Activated CD4-positive, alpha-beta T cell treated with anti-CD3 and anti-CD28 coated beads, Interleukin-2, amount 10 ng/mL, durations not matched to agents 7 days and 5 days (primary cell): ENCODE measurements around the gene METTL17. TPM values are rescaled to one million over a fixed set of nuclear protein-coding genes. Genes with fewer than 3 reads are reported as not detected.
A peak's percentile ranks its signal among the peaks of the same experiment; 100 is the strongest.
"Not testable (repeated sequence)": the region's sequence is repeated elsewhere in the genome, so short reads cannot be mapped to it uniquely, and the experiment has no call there.

ENCODE experiments used
- CTCF ChIA-PET: fragments of 350-600 bp; sonication (Branson Sonifier 250); formaldehyde crosslinking; loops from one replicate; lab custom pipeline; 2021; ENCODE audit warnings: antibody characterized with exemption; lab: Charles Lee
- POLR2A ChIA-PET: fragments of 350-600 bp; sonication (Branson Sonifier 250); formaldehyde crosslinking; loops from one replicate; lab custom pipeline; 2021; ENCODE audit warnings: antibody characterized with exemption; lab: Charles Lee
- DNase-seq: peaks from one replicate; pipeline ENCODE4 v3.0.0-alpha.2; 2020
- H3K27ac Mint-ChIP-seq: one replicate; pipeline ENCODE4 v1.8.0; 2021; ENCODE audit warnings: mild to moderate bottlenecking, moderate library complexity, mixed read lengths
- H3K27me3 Mint-ChIP-seq: one replicate; pipeline ENCODE4 v1.8.0; 2021; ENCODE audit warnings: mixed read lengths
- H3K36me3 Mint-ChIP-seq: one replicate; pipeline ENCODE4 v1.8.0; 2021; ENCODE audit warnings: low read depth, mixed read lengths
- H3K4me1 Mint-ChIP-seq: one replicate; pipeline ENCODE4 v1.8.0; 2021; ENCODE audit warnings: mixed read lengths
- H3K4me3 Mint-ChIP-seq: one replicate; pipeline ENCODE4 v1.8.0; 2021; ENCODE audit warnings: mild to moderate bottlenecking, moderate library complexity, mixed read lengths
- H3K9me3 Mint-ChIP-seq: one replicate; pipeline ENCODE4 v1.8.0; 2021; ENCODE audit warnings: mixed read lengths
- total RNA-seq, 2 experiments: library from RNA; stranded (reverse); gene quantifications; one replicate each; pipeline ENCODE4 v1.2.3, GENCODE V29; 2021

The METTL17 gene
- total RNA-seq, 2 experiments from 2014 or later = 97.4 to 99.6 TPM

DNA sequence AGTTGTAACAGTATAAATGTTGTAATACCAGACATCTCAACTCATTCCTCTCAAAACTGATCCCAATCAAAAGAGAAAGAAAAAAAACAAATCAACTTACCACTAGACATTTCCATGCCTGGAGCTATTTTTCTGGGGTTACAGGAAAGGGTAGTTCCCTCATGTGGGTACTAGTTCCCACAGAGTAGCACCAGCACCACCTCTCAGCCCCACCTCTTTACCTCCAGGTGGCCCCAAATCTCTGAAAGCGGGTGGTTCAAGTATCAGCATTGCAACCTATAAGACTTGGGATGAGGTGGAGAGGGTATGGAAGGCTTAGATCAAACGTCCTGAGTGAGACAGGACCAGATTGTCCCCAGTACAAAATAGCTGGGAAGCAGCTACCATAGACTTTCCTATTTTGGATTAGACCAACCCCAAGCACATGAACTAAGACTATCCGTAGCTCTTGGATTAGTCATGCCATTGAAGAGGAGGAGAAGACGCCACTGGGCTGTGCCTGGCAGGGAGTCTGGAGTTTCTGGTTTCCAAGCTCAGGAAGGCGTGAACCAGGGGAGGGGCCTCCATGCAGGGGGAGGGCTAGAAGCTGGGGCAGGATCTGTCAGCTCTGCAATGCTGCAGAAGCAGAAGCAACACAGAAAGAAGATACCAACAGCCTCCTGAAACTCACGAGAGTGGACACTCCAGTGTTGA lies 9.0 kb downstream of the METTL17 start, which contains the start of gene SLC39A2:
TSS of gene SLC39A2 (plus strand) at position 620 of the 693 bp plus-strand sequence. CDS start 154 bp downstream, outside the sequence.
- no peak within 1 kb of the TSS for H3K4me3 Mint-ChIP-seq
- DNase-seq = no peak
- peaks cover 30% of the 10 kb centered on the region for H3K36me3 Mint-ChIP-seq
- H3K9me3 Mint-ChIP-seq = no peaks in the 10 kb centered on the region
- ChIA-PET CTCF (interaction anchor here (0.7 to 3.9 kb wide), 6 partner anchors 16 to 94 kb away, joined by 3 to 18 read pairs (median 8); no protein-coding TSS in a partner anchor), POLR2A (interaction anchor here (0.6 kb wide), 1 partner anchor 176 kb away, joined by 4 read pairs; no protein-coding TSS in a partner anchor)
- H3K27me3 Mint-ChIP-seq = no peaks in the 10 kb centered on the region
- no peak within 1 kb of the TSS for H3K27ac Mint-ChIP-seq
- peaks cover 19% of the 10 kb centered on the region for H3K4me1 Mint-ChIP-seq

- Mint-ChIP-seq H3K27me3 (no peaks in the 10 kb centered on the region), H3K4me1 (peaks cover 16% of the 10 kb centered on the region), H3K27ac (no peak overlapping the region), H3K4me3 (no peak overlapping the region), H3K36me3 (peaks cover 24% of the 10 kb centered on the region), H3K9me3 (no peaks in the 10 kb centered on the region)
- DNase-seq = no peak
- POLR2A ChIA-PET = no interaction called here
- CTCF ChIA-PET = interaction anchor here (3.2 to 3.9 kb wide), 3 partner anchors 15 to 93 kb away, joined by 12 to 18 read pairs (median 14); no protein-coding TSS in a partner anchor
Measured at GRCh38 chr14:20999591-20999990, 9.8 kb downstream of the METTL17 start.

DNA sequence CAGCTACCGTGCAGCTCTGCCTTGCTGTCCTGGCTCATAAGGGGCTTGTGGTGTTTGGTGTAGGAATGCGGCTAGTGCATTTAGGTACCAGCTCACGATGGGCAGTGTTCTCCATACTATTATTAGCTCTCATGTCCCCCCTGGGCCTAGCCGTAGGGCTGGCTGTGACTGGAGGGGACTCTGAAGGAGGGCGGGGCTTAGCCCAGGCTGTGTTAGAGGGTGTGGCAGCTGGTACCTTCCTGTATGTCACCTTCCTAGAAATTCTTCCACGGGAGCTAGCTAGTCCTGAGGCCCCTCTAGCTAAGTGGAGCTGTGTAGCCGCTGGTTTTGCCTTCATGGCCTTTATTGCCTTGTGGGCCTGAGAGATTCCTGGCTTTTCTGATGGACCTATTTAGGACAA lies 11.4 kb downstream of the METTL17 start:
- H3K27ac Mint-ChIP-seq = no peak overlapping the region
- H3K4me1 Mint-ChIP-seq = peaks cover 14% of the 10 kb centered on the region
- no peaks in the 10 kb centered on the region for H3K27me3 Mint-ChIP-seq
- DNase-seq = no peak
- no peaks in the 10 kb centered on the region for H3K9me3 Mint-ChIP-seq
- H3K36me3 Mint-ChIP-seq = peaks cover 9% of the 10 kb centered on the region
- no peak overlapping the region for H3K4me3 Mint-ChIP-seq
- ChIA-PET CTCF (interaction anchor here (0.9 to 1.8 kb wide), 5 partner anchors 9 to 92 kb away, joined by 3 to 5 read pairs (median 3); no protein-coding TSS in a partner anchor), POLR2A (no interaction called here)

- no peak overlapping the region for H3K27ac Mint-ChIP-seq
- no peak overlapping the region for H3K4me3 Mint-ChIP-seq
- ChIA-PET POLR2A (no interaction called here), CTCF (interaction anchor here (1.1 to 1.8 kb wide), 2 partner anchors 11 to 13 kb away, joined by 3 read pairs; no protein-coding TSS in a partner anchor)
- H3K4me1 Mint-ChIP-seq = no peaks in the 10 kb centered on the region
- no peaks in the 10 kb centered on the region for H3K36me3 Mint-ChIP-seq
- DNase-seq = no peak
- H3K27me3 Mint-ChIP-seq = no peaks in the 10 kb centered on the region
- no peaks in the 10 kb centered on the region for H3K9me3 Mint-ChIP-seq
Measured at GRCh38 chr14:21003788-21004346, 14.1 kb downstream of the METTL17 start.

GRCh38 chr14:21009721-21010120 lies 19.9 kb downstream of the METTL17 start:
- DNase-seq, H3K9me3 Mint-ChIP-seq, H3K27ac Mint-ChIP-seq, H3K4me1 Mint-ChIP-seq, H3K36me3 Mint-ChIP-seq, H3K4me3 Mint-ChIP-seq, POLR2A ChIA-PET: not testable (repeated sequence)
- CTCF ChIA-PET = interaction anchor here (1.0 to 1.8 kb wide), 3 partner anchors 12 to 94 kb away, joined by 3 to 4 read pairs (median 3); no protein-coding TSS in a partner anchor
- peaks cover 21% of the 10 kb centered on the region for H3K27me3 Mint-ChIP-seq

DNA sequence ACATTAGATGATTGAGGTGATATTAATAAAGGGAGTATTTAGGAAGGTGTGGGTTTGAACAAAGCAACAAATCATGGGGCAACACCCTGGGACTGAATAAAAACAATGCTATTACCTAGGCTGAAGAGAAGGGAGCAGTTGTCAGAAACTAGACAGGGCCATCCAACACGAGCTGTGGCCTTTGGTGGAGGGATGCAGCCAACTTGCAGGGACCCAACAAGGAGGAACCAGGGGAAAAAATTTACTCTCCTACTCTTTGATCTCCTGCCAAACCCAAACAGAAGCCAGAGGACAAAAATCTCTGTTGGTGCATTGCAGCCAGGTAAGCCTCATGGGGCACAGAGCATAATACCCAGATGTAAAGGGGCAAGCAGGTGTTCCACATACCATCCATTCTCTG lies 21.4 kb downstream of the METTL17 start:
- Mint-ChIP-seq H3K36me3 (no peaks in the 10 kb centered on the region), H3K27ac (no peak overlapping the region), H3K4me3 (no peak overlapping the region), H3K4me1 (no peaks in the 10 kb centered on the region), H3K27me3 (peaks cover 21% of the 10 kb centered on the region), H3K9me3 (no peaks in the 10 kb centered on the region)
- ChIA-PET POLR2A (no interaction called here), CTCF (interaction anchor here (1.1 to 8.5 kb wide), 3 partner anchors 14 to 91 kb away, joined by 3 to 92 read pairs (median 11); partner anchors contain the start of gene TMEM253)
- no peak for DNase-seq

DNA sequence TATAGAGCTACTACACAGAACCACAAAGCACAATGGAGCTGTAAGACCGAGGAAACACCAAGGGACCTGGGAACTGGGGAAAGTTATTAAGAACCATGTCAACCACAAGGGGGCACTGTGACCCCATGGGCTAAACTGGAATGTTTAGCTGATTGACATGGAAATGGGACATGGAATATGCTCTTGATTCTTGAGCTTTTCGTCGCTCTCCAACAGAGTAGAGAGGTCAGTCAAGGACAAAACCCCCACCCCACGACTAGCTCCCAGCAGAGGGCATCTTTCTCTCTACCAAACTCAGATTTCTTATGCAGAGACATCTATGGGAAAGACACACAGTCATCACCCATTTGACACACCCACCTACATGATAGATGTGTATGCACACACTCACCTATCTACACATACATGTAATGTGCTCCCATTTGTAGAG lies 25.0 kb downstream of the METTL17 start:
- Mint-ChIP-seq H3K4me3 (no peak overlapping the region), H3K4me1 (no peaks in the 10 kb centered on the region), H3K27me3 (peaks cover 21% of the 10 kb centered on the region), H3K9me3 (no peaks in the 10 kb centered on the region), H3K27ac (no peak overlapping the region), H3K36me3 (peaks cover 3% of the 10 kb centered on the region)
- ChIA-PET POLR2A (interaction anchor here (0.8 kb wide), 1 partner anchor 89 kb away, joined by 3 read pairs; no protein-coding TSS in a partner anchor), CTCF (interaction anchor here (0.6 to 8.5 kb wide), 36 partner anchors 8 to 505 kb away, joined by 3 to 92 read pairs (median 5); partner anchors contain the start of genes ARHGEF40, RNASE13, RNASE8 and SLC39A2)
- DNase-seq = peak; percentile 83

- Mint-ChIP-seq H3K9me3 (no peaks in the 10 kb centered on the region), H3K4me1 (no peaks in the 10 kb centered on the region)
Measured at GRCh38 chr14:21015312-21015711, 25.5 kb downstream of the METTL17 start.

GRCh38 chr14:21016413-21017190 lies 26.8 kb downstream of the METTL17 start:
- Mint-ChIP-seq H3K36me3 (peaks cover 3% of the 10 kb centered on the region), H3K27me3 (peaks cover 18% of the 10 kb centered on the region), H3K4me1 (no peaks in the 10 kb centered on the region), H3K27ac (no peak overlapping the region), H3K4me3 (no peak overlapping the region), H3K9me3 (no peaks in the 10 kb centered on the region)
- DNase-seq = no peak
- CTCF ChIA-PET = interaction anchor here (0.8 to 8.5 kb wide), 8 partner anchors 10 to 86 kb away, joined by 3 to 92 read pairs (median 5); partner anchors contain the start of gene TMEM253
- POLR2A ChIA-PET = no interaction called here

More at GRCh38 chr14:21015312-21015711, 25.5 kb downstream of the METTL17 start:
- Mint-ChIP-seq H3K4me3 (no peak overlapping the region), H3K27ac (no peak overlapping the region), H3K36me3 (peaks cover 3% of the 10 kb centered on the region), H3K27me3 (peaks cover 21% of the 10 kb centered on the region)
- CTCF ChIA-PET = interaction anchor here (0.6 to 8.5 kb wide), 31 partner anchors 8 to 505 kb away, joined by 3 to 92 read pairs (median 5); partner anchors contain the start of genes ARHGEF40, RNASE13, RNASE8 and SLC39A2
- DNase-seq = no peak
- POLR2A ChIA-PET = no interaction called here

DNA sequence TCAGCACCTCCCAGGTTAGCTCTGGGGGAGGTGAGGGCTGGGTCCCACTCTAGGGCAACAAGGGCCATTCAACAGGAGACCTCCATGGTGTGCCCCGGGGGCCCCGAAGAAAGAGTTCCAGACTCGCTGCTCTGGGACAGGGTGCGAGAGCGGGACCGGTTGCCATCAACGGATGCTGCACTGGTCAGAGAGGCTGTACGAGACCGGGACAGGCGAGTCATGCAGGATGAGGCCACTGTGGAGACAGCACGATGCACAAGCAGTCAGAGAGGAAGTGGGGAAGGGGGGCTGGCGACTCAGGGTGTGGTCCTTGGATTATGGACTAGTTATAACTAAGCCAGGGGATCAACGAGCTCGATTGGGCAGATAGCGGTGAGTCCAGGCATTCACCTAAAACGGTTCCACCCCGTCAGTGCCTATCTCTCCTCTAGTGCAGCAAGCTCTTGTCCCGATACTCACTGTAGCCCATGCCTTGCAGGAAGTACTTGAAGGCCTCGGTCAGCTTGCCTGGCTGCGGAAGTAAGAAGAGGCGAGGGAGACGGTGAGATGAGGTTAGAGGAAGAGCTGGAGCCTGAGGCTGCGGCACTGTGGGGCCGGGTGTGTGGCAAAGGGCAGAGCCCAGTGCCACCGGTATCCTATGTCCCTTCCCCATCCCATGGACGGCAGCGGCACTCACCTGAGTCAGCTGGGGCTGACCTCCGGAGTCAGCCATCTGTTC lies 27.9 kb downstream of the METTL17 start:
- CTCF ChIA-PET = interaction anchor here (0.6 to 8.5 kb wide), 10 partner anchors 13 to 85 kb away, joined by 3 to 92 read pairs (median 3); partner anchors contain the start of genes RNASE13 and TMEM253
- POLR2A ChIA-PET = no interaction called here

DNA sequence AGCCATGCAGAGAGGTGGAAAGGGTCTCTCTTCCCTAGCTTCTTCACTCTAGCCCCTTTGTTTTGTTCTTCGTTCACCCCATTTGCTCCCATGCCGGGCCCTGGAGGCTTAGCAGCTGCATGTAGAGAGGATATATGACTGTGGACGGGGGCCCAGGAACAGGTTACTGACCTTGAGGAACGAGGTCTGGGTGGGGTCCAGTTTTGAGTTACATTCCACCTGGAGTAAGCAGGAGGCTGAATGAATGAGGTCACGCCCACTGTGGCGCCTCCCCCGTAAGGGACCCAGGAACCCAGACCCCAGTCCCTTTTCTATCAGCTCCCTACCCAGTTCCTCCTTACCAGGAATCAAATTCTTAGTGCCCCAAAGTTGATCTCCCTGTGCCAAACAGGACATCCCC lies 28.5 kb downstream of the METTL17 start:
- CTCF ChIA-PET = interaction anchor here (0.6 to 8.5 kb wide), 5 partner anchors 16 to 84 kb away, joined by 3 to 92 read pairs (median 3); partner anchors contain the start of genes RNASE13 and TMEM253
- POLR2A ChIA-PET = no interaction called here

More for the DNA sequence above, 27.9 kb downstream of the METTL17 start:
- Mint-ChIP-seq H3K27me3 (peaks cover 14% of the 10 kb centered on the region), H3K9me3 (no peaks in the 10 kb centered on the region), H3K27ac (no peak overlapping the region), H3K4me3 (no peak overlapping the region), H3K36me3 (peaks cover 3% of the 10 kb centered on the region), H3K4me1 (no peaks in the 10 kb centered on the region)
- no peak for DNase-seq

More for the DNA sequence above, 28.5 kb downstream of the METTL17 start:
- Mint-ChIP-seq H3K36me3 (peaks cover 3% of the 10 kb centered on the region), H3K4me1 (no peaks in the 10 kb centered on the region), H3K27me3 (peaks cover 15% of the 10 kb centered on the region), H3K27ac (no peak overlapping the region), H3K9me3 (no peaks in the 10 kb centered on the region), H3K4me3 (no peak overlapping the region)
- no peak for DNase-seq
